ENCODE results near the gene WDR86.

WDR86 gene

GRCh38 chr7:151404216-151405011, 5.4 kb downstream of the WDR86 start:
- ChIA-PET CTCF (interaction anchor here (0.9 to 1.4 kb wide), 2 partner anchors 42 to 44 kb away, joined by 3 to 5 read pairs; no protein-coding TSS in a partner anchor), POLR2A (no interaction called here)
- no peak for DNase-seq (ENCODE audit: extremely low spot score)
- no peak for TF ChIP-seq CTCF (IDR thresholded peaks at IDR 0.05; ENCODE audit: control extremely low read depth, extremely low read depth, low read depth, missing control alignments)

- ChIA-PET CTCF (no interaction called here), POLR2A (no interaction called here)
- TF ChIP-seq CTCF (IDR thresholded peaks at IDR 0.05; ENCODE audit: control extremely low read depth, extremely low read depth, low read depth, missing control alignments): no peak
- no peak for DNase-seq (ENCODE audit: extremely low spot score)
Measured at GRCh38 chr7:151403764-151404163, 6.1 kb downstream of the WDR86 start.

- TF ChIP-seq CTCF (IDR thresholded peaks at IDR 0.05; ENCODE audit: control extremely low read depth, extremely low read depth, low read depth, missing control alignments): no peak
- CTCF ChIA-PET: no interaction called here
- POLR2A ChIA-PET: no interaction called here
- no peak for DNase-seq (ENCODE audit: extremely low spot score)
Measured at GRCh38 chr7:151402029-151402835, 7.6 kb downstream of the WDR86 start.

- POLR2A ChIA-PET: no interaction called here
- TF ChIP-seq CTCF (IDR thresholded peaks at IDR 0.05; ENCODE audit: control extremely low read depth, extremely low read depth, low read depth, missing control alignments): no peak
- CTCF ChIA-PET: interaction anchor here (1.1 to 1.4 kb wide), 2 partner anchors 11 to 48 kb away, joined by 3 to 4 read pairs; no protein-coding TSS in a partner anchor
- peak; percentile 56 for DNase-seq (ENCODE audit: extremely low spot score)
Measured at GRCh38 chr7:151400626-151401315, 9.1 kb downstream of the WDR86 start.

- ChIA-PET POLR2A (no interaction called here), CTCF (interaction anchor here (1.4 kb wide), 1 partner anchor 49 kb away, joined by 4 read pairs; no protein-coding TSS in a partner anchor)
- no peak for DNase-seq (ENCODE audit: extremely low spot score)
- no peak for TF ChIP-seq CTCF (IDR thresholded peaks at IDR 0.05; ENCODE audit: control extremely low read depth, extremely low read depth, low read depth, missing control alignments)
Measured at GRCh38 chr7:151399906-151400305, 9.9 kb downstream of the WDR86 start.

- TF ChIP-seq CTCF (IDR thresholded peaks at IDR 0.05; ENCODE audit: control extremely low read depth, extremely low read depth, low read depth, missing control alignments): no peak
- ChIA-PET POLR2A (interaction anchor here (0.5 kb wide), 1 partner anchor 118 kb away, joined by 7 read pairs; no protein-coding TSS in a partner anchor), CTCF (interaction anchor here (0.9 kb wide), 1 partner anchor 49 kb away, joined by 3 read pairs; no protein-coding TSS in a partner anchor)
- no peak for DNase-seq (ENCODE audit: extremely low spot score)
Measured at GRCh38 chr7:151399305-151399601, 10.6 kb downstream of the WDR86 start.

Measured in GM10248 (cell line).